KBM-7 (cell line): ENCODE results near the gene OMA1.
"Not testable (repeated sequence)": the region's sequence is repeated elsewhere in the genome, so short reads cannot be mapped to it uniquely, and the experiment has no call there.

Experiments used
- DNase-seq: peaks from one replicate; pipeline ENCODE4 v3.0.0-alpha.2; 2015
- in situ Hi-C: fragments of 300-500 bp; cut with MboI; formaldehyde crosslinking; loops from 2 replicates; pipeline ENCODE4 v1.14.3; 2020; ENCODE audit warnings: low sequenced_read_pairs, low pct_unique_long_range_greater_than_20kb, mixed read lengths

The OMA1 gene

GRCh38 chr1:58575551-58576324, 29.2 kb upstream of the OMA1 start:
- in situ Hi-C loops, result no loop called here
- DNase-seq, result no peak

GRCh38 chr1:58574816-58575215, 28.3 kb upstream of the OMA1 start:
- in situ Hi-C loops, result no loop called here

GRCh38 chr1:58573705-58574591, 27.4 kb upstream of the OMA1 start:
- in situ Hi-C loops, result no loop called here
- DNase-seq, result no peak

More at GRCh38 chr1:58574816-58575215, 28.3 kb upstream of the OMA1 start:
- no peak for DNase-seq

- in situ Hi-C loops, result no loop called here
- no peak for DNase-seq
Observed at GRCh38 chr1:58573138-58573537, 26.6 kb upstream of the OMA1 start.

- in situ Hi-C loops, result no loop called here
- no peak for DNase-seq
Observed at GRCh38 chr1:58572690-58573089, 26.2 kb upstream of the OMA1 start.

GRCh38 chr1:58571616-58572015, 25.1 kb upstream of the OMA1 start:
- in situ Hi-C loops, result no loop called here
- no peak for DNase-seq

- DNase-seq, result no peak
- in situ Hi-C loops, result no loop called here
Observed at GRCh38 chr1:58570817-58571216, 24.3 kb upstream of the OMA1 start.

- in situ Hi-C loops, result no loop called here
- DNase-seq, result no peak
Observed at GRCh38 chr1:58570094-58570493, 23.6 kb upstream of the OMA1 start.

GRCh38 chr1:58568911-58569310, 22.4 kb upstream of the OMA1 start:
- in situ Hi-C loops, result no loop called here

GRCh38 chr1:58568271-58568860, 21.8 kb upstream of the OMA1 start:
- in situ Hi-C loops, result no loop called here
- no peak for DNase-seq

More at GRCh38 chr1:58568911-58569310, 22.4 kb upstream of the OMA1 start:
- no peak for DNase-seq

- no peak for DNase-seq
- in situ Hi-C loops, result no loop called here
Observed at GRCh38 chr1:58566339-58566738, 19.8 kb upstream of the OMA1 start.

- DNase-seq, in situ Hi-C loops: not testable (repeated sequence)
Observed at GRCh38 chr1:58563715-58564114, 17.2 kb upstream of the OMA1 start.

GRCh38 chr1:58561633-58562032, 15.1 kb upstream of the OMA1 start:
- DNase-seq, result no peak
- in situ Hi-C loops, result no loop called here

GRCh38 chr1:58555393-58555792, 8.9 kb upstream of the OMA1 start:
- in situ Hi-C loops, result no loop called here
- no peak for DNase-seq

- no peak for DNase-seq
- in situ Hi-C loops, result no loop called here
Observed at GRCh38 chr1:58551186-58552140, 4.9 kb upstream of the OMA1 start.

- DNase-seq, in situ Hi-C loops: not testable (repeated sequence)
Observed at GRCh38 chr1:58549291-58549690, 2.8 kb upstream of the OMA1 start.

- in situ Hi-C loops, result no loop called here
- DNase-seq, result no peak
Observed at GRCh38 chr1:58548371-58548770, 1.8 kb upstream of the OMA1 start.

- in situ Hi-C loops, result no loop called here
- DNase-seq, result peak; percentile 80
Observed at GRCh38 chr1:58545591-58546519, 671 bp downstream of the OMA1 start.
